ENCODE measurements around the gene CLNK. TPM values are rescaled to one million over a fixed set of nuclear protein-coding genes. Genes with fewer than 3 reads are reported as not detected.
"Not testable (repeated sequence)": the region's sequence is repeated elsewhere in the genome, so short reads cannot be mapped to it uniquely, and the experiment has no call there.

CLNK gene
- total and polyA plus RNA-seq, 2 donors (not counting 1 experiment from before 2014, with no cell fraction given): 0.57 to 0.75 TPM

GRCh38 chr4:10575414-10575813 is 109.2 kb downstream of the CLNK start:
- no peaks in the 10 kb centered on the region for H3K36me3 ChIP-seq (replicated peaks in 1 of 2; ENCODE audit: control extremely low read depth in 1 of 2, control insufficient read depth in 1 of 2, extremely low read depth in 1 of 2, insufficient read depth in 2 of 2, low read length in 1 of 2)
- 97% methylated on average over 5 of the region's 7 CpGs for WGBS (ENCODE audit: insufficient coverage)
- no peaks in the 10 kb centered on the region for H3K9me3 ChIP-seq (ENCODE audit: control extremely low read depth in 1 of 3, control insufficient read depth in 2 of 3, insufficient read depth in 1 of 3, low read length in 2 of 3)
- peaks cover 6 to 24% of the 10 kb centered on the region in 2 donors for H3K4me1 ChIP-seq (ENCODE audit: control insufficient read depth in 2 of 2, insufficient read depth in 2 of 2, low read length in 2 of 2)
- no peaks in the 10 kb centered on the region for H4K20me1 ChIP-seq (ENCODE audit: control insufficient read depth, insufficient read depth, low read length, poor library complexity, severe bottlenecking)
- ATAC-seq (ENCODE audit: low read depth) (no peak), DNase-seq (no peak)
- intact Hi-C loops (cut with micrococcal nuclease): no loop called here
- no peak overlapping the region for H3K27ac ChIP-seq (ENCODE audit: low read length in 2 of 2)
- POLR2A ChIA-PET: no interaction called here
- CTCF ChIA-PET: no interaction called here
- no peak overlapping the region for H3K9ac ChIP-seq (ENCODE audit: low read length)
- H3K4me3 ChIP-seq (ENCODE audit: control extremely low read depth in 1 of 5, extremely low read depth in 1 of 5, insufficient read depth in 1 of 5, low read depth in 2 of 5, low read length in 4 of 5): no peak overlapping the region
- TF ChIP-seq CTCF (IDR thresholded peaks at IDR 0.05) (no peak), EZH2 (IDR thresholded peaks at IDR 0.05; ENCODE audit: borderline replicate concordance, insufficient read depth, low read depth, low read length, poor library complexity, severe bottlenecking) (no peak)
- H3K9me3 Mint-ChIP-seq (ENCODE audit: insufficient read depth): no peaks in the 10 kb centered on the region
- no peak overlapping the region for H2AFZ ChIP-seq (ENCODE audit: insufficient read depth, low read depth, low read length, poor library complexity, severe bottlenecking)
- H3K79me2 ChIP-seq (ENCODE audit: control insufficient read depth, insufficient read depth, low read length): no peaks in the 10 kb centered on the region
- H3K4me2 ChIP-seq (replicated peaks; ENCODE audit: low read depth, low read length, poor library complexity, severe bottlenecking): no peak overlapping the region
- no peak overlapping the region for H3K27ac Mint-ChIP-seq
- H3K4me3 Mint-ChIP-seq: no peak overlapping the region
- H3K27me3 ChIP-seq (replicated peaks in 1 of 4; ENCODE audit: control extremely low read depth in 1 of 4, control insufficient read depth in 3 of 4, insufficient read depth in 4 of 4, low read length in 3 of 4): no peaks in the 10 kb centered on the region
- H3K27me3 Mint-ChIP-seq: peaks cover 5% of the 10 kb centered on the region
- H3K4me1 Mint-ChIP-seq: peaks cover 24% of the 10 kb centered on the region

DNA sequence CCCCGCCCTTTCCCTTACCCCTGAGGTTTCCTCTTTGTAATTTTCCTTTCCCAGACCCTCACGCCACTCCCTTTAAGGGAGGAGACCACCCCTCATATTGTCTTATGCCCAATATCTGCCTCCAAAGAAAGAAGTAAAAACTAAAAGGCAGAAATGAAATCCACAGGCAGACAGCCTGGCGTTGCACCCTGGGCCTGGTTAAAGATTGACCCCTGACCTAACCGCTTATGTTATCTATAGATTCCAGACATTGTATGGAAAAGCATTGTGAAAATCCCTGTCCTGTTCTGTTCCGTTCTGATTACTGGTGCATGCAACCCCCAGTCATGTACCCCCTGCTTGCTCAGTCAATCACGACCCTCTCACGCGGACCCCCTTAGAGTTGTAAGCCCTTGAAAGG is 110.0 kb downstream of the CLNK start:
- H2AFZ ChIP-seq (ENCODE audit: insufficient read depth, low read depth, low read length, poor library complexity, severe bottlenecking); H4K20me1 ChIP-seq (ENCODE audit: control insufficient read depth, insufficient read depth, low read length, poor library complexity, severe bottlenecking); POLR2A ChIA-PET; H3K4me3 ChIP-seq (ENCODE audit: control extremely low read depth in 1 of 5, extremely low read depth in 1 of 5, insufficient read depth in 1 of 5, low read depth in 2 of 5, low read length in 4 of 5); H3K27ac Mint-ChIP-seq; DNase-seq; H3K27me3 ChIP-seq (replicated peaks in 1 of 4; ENCODE audit: control extremely low read depth in 1 of 4, control insufficient read depth in 3 of 4, insufficient read depth in 4 of 4, low read length in 3 of 4); CTCF ChIA-PET; H3K27ac ChIP-seq (ENCODE audit: low read length in 2 of 2); H3K27me3 Mint-ChIP-seq; H3K4me3 Mint-ChIP-seq; intact Hi-C loops (cut with micrococcal nuclease); H3K9me3 Mint-ChIP-seq (ENCODE audit: insufficient read depth); H3K9ac ChIP-seq (ENCODE audit: low read length); H3K36me3 ChIP-seq (replicated peaks in 1 of 2; ENCODE audit: control extremely low read depth in 1 of 2, control insufficient read depth in 1 of 2, extremely low read depth in 1 of 2, insufficient read depth in 2 of 2, low read length in 1 of 2); ATAC-seq (ENCODE audit: low read depth); H3K9me3 ChIP-seq (ENCODE audit: control extremely low read depth in 1 of 3, control insufficient read depth in 2 of 3, insufficient read depth in 1 of 3, low read length in 2 of 3); H3K4me2 ChIP-seq (replicated peaks; ENCODE audit: low read depth, low read length, poor library complexity, severe bottlenecking); H3K79me2 ChIP-seq (ENCODE audit: control insufficient read depth, insufficient read depth, low read length): not testable (repeated sequence)
- H3K4me1 ChIP-seq (ENCODE audit: control insufficient read depth in 2 of 2, insufficient read depth in 2 of 2, low read length in 2 of 2): peaks cover 6 to 24% of the 10 kb centered on the region in 2 donors
- H3K4me1 Mint-ChIP-seq: peaks cover 24% of the 10 kb centered on the region
- 95% methylated on average over 3 of the region's 8 CpGs for WGBS (ENCODE audit: insufficient coverage)

Measured in B cell (primary cell).